Left lung (tissue), 10 donors: ENCODE results near the gene PRPF18. TPM values are rescaled to one million over a fixed set of nuclear protein-coding genes. Genes with fewer than 3 reads are reported as not detected.

ENCODE experiments used
- ATAC-seq: fragments of 200-7000 bp; cut with Tn5 transposase; one replicate; pipeline ENCODE4 v1.9.1; 2020; ENCODE audit warnings: moderate library complexity
- DNase-seq, 4 donors: peaks; one replicate each; pipeline ENCODE4 v3.0.0-alpha.2; 2013 to 2020
- H3K27ac ChIP-seq, 2 donors: fragments of 200-600 bp; sonication (generic) in 1 of 2; one replicate each; pipeline versions ENCODE4 v1.5.0 to v1.8.0; 2020 to 2021
- H3K27me3 ChIP-seq, 2 donors: fragments of 200-600 bp; sonication (generic) in 1 of 2; one replicate each; pipeline versions ENCODE4 v1.5.0 to v1.8.0; 2020 to 2021
- H3K36me3 ChIP-seq, 2 donors: fragments of 200-600 bp; sonication (generic) in 1 of 2; one replicate each; pipeline versions ENCODE4 v1.5.0 to v1.8.0; 2020 to 2021
- H3K4me1 ChIP-seq, 2 donors: fragments of 200-600 bp; one replicate each; pipeline ENCODE4 v1.8.0; 2021
- H3K4me3 ChIP-seq, 2 donors: fragments of 200-600 bp; sonication (generic) in 1 of 2; one replicate each; pipeline versions ENCODE4 v1.5.0 to v1.8.0; 2020 to 2021; ENCODE audit warnings: mild to moderate bottlenecking in 1 of 2
- H3K9me3 ChIP-seq, 2 donors: fragments of 200-600 bp; sonication (generic) in 1 of 2; one replicate each; pipeline versions ENCODE4 v1.5.0 to v1.8.0; 2020 to 2021
- CTCF ChIP-seq, 2 donors: fragments of 200-600 bp; sonication (generic) in 1 of 2; IDR thresholded peaks; one replicate each; pipeline versions ENCODE4 v1.5.0 to v1.8.0; 2021; ENCODE audit warnings: antibody characterized with exemption in 2 of 2
- intact Hi-C, 2 donors: fragments of 100-400 bp; cut with DNase I; formaldehyde crosslinking; loops; one replicate each; pipeline versions ENCODE4 v1.11.2 to v1.14.2; 2022
- polyA plus RNA-seq, 6 donors: library from polyadenylated mRNA; unstranded; fragments of 120-200 nt; gene quantifications; one replicate each; pipeline ENCODE4 v1.2.1, GENCODE V29; 2013; ENCODE audit not compliant: insufficient read length in 6 of 6
- total RNA-seq, 2 donors: library from RNA; stranded (reverse); fragmentation: NEBNext Ultra II Directional; extraction: Animal tissue kit (Norgen Biotek cat#: 25700); gene quantifications; one replicate each; pipeline ENCODE4 v1.2.1, GENCODE V29; 2021
- donor health status: DM: no; HTN: yes; CAD: no.
- donor health status: DM: no; HTN: no; CAD: no.

The PRPF18 gene
- total and polyA plus RNA-seq, 8 donors, result 17.0 to 29.1 (median 26.1) TPM

GRCh38 chr10:13673156-13673555, 86.4 kb downstream of the PRPF18 start:
- no peak for TF ChIP-seq CTCF (IDR thresholded peaks at IDR 0.05)
- no peaks in the 10 kb centered on the region for H3K27me3 ChIP-seq
- ATAC-seq (no peak), DNase-seq (no peak)
- intact Hi-C loops, result loop anchor here in 1 of 2 donors (10.0 kb wide), 1 partner anchor 102 kb away; no protein-coding TSS in a partner anchor
- H3K36me3 ChIP-seq, result peaks cover 0 to 38% of the 10 kb centered on the region in 2 donors
- no peaks in the 10 kb centered on the region for H3K9me3 ChIP-seq
- no peak overlapping the region for H3K27ac ChIP-seq
- H3K4me1 ChIP-seq, result peaks cover 0 to 10% of the 10 kb centered on the region in 2 donors
- H3K4me3 ChIP-seq, result no peak overlapping the region

GRCh38 chr10:13674645-13675588, 88.2 kb downstream of the PRPF18 start:
- peaks cover 0 to 23% of the 10 kb centered on the region in 2 donors for H3K36me3 ChIP-seq
- intact Hi-C loops, result loop anchor here in 1 of 2 donors (10.0 kb wide), 1 partner anchor 100 kb away; no protein-coding TSS in a partner anchor
- peaks cover 0 to 5% of the 10 kb centered on the region in 2 donors for H3K4me1 ChIP-seq
- H3K27me3 ChIP-seq, result no peaks in the 10 kb centered on the region
- DNase-seq, result no peak
- no peak for TF ChIP-seq CTCF (IDR thresholded peaks at IDR 0.05)
- H3K4me3 ChIP-seq, result no peak overlapping the region
- no peak overlapping the region for H3K27ac ChIP-seq
- H3K9me3 ChIP-seq, result no peaks in the 10 kb centered on the region
- ATAC-seq, result no peak

- no peak overlapping the region for H3K27ac ChIP-seq
- no peak for TF ChIP-seq CTCF (IDR thresholded peaks at IDR 0.05)
- intact Hi-C loops, result loop anchor here in 1 of 2 donors (10.0 kb wide), 1 partner anchor 97 kb away; no protein-coding TSS in a partner anchor
- ATAC-seq (no peak), DNase-seq (no peak)
- peaks cover 0 to under 1% of the 10 kb centered on the region in 2 donors for H3K4me1 ChIP-seq
- peaks cover 0 to 16% of the 10 kb centered on the region in 2 donors for H3K36me3 ChIP-seq
- H3K27me3 ChIP-seq, result no peaks in the 10 kb centered on the region
- H3K4me3 ChIP-seq, result no peak overlapping the region
- no peaks in the 10 kb centered on the region for H3K9me3 ChIP-seq
Measured at GRCh38 chr10:13678101-13678843, 91.5 kb downstream of the PRPF18 start.

Other genes with a start within 250 kb of the PRPF18 start
- 10 to 100 TPM; 33.3 to 34.8 TPM for gene SEPHS1, start 238.7 kb upstream of the PRPF18 start, total RNA-seq
- 100 to 1,000 TPM in 5 of 6 donors, 10 to 100 TPM in 1; 98.7 to 134 (median 112) TPM for gene SEPHS1, start 238.7 kb upstream of the PRPF18 start, polyA plus RNA-seq
- gene BEND7, start 58.0 kb upstream of the PRPF18 start, total RNA-seq, result 10 to 100 TPM; 12.8 to 21.2 TPM
- 10 to 100 TPM; 17.7 to 21.3 (median 19.6) TPM for gene BEND7, start 58.0 kb upstream of the PRPF18 start, polyA plus RNA-seq